Cerebellar nuclear complex (tissue), 1 donor: ENCODE results near the gene ACTL8.

Experiments used
- DNase-seq, 2 experiments: peaks; one replicate each; lab custom pipeline; 2025; lab: John Stamatoyannopoulos, UW

The ACTL8 gene

DNA sequence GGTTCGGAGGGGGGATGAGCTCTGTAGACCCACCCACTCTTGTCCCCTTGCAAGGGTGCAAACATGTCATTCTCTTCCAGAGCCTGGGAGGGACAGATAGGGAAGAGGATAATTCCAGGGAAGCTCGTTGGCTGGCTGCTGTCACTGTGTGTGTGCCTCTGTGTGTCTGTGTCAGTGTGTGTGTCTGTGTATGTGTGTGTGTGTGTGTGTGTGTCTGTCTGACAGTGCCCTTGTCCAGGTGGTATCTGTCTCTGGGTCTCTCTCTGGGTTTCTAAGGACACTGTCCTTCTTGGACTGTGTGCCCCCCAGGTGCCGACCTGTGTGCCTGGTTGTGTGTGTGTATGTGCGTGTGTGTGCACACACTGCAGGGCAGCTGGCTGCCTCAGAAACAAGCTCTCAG lies 90.5 kb downstream of the ACTL8 start:
- no peak for DNase-seq

DNA sequence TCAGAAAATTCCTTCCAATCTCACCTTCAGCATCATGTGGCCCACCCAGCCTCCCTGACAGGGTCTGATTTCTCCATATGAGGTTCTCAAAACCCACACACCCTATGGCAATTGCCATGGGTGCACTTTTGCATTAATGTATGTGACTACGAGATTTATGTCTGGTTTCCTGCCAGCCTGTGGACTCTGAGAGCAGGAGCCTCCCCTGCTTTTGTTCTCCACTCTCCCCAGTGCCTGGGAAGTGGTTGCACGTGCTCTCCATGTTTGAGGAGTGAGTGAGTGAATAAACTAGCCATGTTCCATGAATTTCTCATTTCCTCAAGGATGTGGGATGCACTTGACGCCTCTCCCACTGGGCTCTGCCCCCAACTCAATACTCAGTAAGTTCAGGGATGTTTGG lies 91.2 kb downstream of the ACTL8 start:
- no peak for DNase-seq

DNA sequence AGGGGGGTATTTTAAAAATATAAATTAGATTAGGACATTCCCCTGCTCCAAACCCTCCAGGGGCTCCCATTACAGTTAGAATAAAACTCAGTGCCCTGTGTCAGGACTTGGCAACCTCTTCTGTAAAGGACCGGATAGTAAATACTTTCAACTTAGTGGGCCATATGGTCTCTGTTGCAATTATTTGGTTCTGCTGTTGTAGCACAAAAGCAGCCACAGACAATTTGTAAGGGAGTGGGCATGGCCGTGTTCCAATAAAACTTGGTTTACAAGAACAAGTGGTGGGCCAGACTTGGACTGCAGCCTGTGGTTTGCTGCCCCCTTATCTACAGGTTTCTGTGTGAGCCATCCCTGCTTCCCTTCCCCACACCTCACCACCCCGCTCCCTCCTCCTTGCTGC lies 92.0 kb downstream of the ACTL8 start:
- no peak for DNase-seq

DNA sequence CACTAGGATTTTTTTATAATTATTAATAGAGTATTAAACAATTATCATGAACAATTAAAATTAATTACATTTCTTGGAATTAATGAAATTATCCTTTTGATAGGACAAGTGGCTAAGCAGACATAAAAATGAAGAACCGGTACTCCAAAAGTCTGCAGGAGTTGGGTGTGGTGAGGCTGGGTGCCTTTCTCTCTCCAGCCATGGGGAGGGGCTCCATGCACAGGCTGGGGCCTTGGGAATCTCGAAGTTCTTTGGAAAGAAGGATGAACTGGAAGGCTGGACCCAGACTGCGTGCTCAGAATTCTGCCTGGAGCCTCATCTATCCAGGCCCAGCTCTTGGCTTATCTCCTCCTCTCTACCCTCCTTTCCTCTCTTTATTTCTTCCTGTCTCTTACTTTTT lies 94.1 kb downstream of the ACTL8 start:
- no peak for DNase-seq

DNA sequence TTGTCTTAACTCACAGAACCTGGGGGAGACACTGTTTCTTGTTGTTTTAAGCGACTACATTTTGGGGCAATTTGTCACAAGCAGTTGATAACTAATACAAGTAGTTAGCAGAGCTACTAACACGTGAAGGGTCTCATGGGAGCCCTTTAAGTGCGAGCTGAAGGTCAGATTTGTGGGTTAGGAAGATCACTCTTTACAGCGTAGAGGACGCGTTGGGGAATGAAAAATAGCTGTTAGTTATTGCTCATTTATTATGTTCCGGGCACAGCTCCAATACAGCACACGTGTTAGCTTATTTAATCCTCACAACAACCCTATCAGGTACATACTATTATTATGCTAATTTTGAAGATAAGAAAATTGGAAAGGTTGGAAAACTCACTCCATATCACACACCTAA lies 95.9 kb downstream of the ACTL8 start:
- no peak for DNase-seq

DNA sequence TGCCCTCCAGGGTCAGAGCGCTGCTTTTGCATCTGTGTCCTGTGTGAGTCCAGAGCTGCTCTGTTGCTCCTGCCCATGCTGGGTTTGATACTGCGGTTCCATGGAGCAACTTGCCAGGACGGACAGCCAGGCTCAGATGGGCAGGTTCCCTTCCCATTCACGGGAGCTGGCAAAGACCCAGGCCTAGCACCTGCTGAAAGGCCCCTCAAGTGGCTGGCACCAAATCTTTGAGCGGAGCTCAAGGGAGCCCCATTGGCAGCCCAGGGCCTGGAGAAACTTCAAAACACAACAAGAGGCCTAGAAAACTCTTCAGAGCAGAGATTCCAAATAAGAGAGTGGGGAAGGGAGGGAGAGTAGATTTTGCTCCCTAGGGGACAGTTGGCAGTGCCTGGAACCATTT lies 97.2 kb downstream of the ACTL8 start:
- DNase-seq: peak in 1 of 2 experiments; percentile 26

DNA sequence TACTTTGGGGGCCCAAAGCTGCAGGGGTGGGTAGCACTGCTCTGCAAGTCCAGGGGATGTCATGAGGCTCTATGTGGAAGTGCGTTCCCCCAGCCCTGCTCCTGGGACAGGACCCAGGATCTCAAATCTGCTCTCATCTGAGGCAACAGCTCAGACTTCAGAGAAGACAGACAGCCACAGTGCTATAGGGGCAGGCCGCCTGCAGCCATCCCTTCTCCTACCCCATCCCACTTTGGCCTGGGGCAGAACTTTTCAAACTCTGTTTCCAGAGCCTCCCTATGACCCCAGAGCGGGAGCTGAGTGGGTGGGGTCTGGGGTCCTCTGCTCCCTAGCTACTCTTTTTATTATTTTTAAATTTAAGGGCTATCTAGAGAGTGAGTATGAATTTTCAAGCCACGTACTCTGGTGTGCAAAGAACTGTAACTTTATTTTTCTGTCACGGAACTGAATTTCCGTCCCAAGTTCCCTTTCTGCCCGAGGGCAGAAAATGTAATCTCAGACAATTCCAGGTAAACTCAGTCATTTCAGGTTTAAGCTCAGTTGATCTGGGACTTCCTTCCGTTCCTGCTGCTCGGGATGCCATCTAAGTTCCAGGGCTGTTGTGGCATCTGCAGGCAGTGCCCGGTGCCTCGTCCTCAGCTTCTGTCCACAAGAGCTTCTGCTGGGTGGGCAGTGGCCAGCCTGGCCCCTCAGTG lies 98.3 kb downstream of the ACTL8 start:
- no peak for DNase-seq

DNA sequence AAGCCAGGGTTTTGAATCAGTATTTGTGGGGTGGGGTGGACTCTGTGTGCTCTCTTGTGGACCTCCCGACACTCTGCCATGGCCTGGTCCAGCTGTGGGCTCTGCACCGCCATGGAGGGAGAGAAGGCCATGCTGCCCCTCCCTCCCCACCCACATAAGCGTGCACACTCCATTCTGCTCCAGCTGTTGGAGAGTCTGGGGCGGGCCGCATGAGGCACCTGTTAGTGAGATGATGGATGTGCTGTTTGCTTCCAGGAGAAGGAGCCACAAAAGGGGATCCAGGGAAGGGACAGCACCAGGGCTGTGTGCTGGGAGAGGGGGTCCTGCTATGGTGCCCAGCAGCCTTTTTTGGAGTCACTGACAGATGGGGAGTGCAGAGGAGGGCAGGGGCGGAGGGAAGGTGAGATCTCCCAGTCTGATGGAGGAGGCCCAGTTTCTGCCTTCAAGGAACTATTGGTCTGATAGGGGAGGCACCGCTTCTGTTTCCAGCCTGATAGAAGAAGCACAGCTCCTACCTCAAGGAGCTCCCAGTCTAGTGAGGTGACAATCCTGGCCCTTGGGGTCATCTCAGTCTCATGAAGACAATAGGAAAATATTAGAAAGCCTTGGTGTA lies 101.5 kb downstream of the ACTL8 start:
- no peak for DNase-seq

DNA sequence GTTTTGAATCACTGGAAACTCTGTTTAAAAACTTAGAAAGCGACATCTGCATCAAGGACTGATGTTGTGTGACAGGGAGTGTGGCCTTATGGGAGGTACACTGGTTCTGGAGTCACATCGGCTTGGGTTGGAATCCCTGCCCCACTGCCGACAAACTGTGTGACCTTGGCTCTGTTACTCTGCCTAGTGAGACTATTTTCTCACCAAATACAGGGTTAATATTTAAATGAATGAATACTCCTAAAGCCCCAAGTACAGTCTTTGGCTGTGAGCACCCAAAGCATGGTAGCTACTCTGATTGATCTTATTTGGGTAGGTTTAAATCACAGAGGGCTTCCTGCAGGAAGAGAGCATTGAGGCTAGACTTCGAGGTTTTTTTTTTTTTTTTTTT lies 102.0 kb downstream of the ACTL8 start:
- no peak for DNase-seq

DNA sequence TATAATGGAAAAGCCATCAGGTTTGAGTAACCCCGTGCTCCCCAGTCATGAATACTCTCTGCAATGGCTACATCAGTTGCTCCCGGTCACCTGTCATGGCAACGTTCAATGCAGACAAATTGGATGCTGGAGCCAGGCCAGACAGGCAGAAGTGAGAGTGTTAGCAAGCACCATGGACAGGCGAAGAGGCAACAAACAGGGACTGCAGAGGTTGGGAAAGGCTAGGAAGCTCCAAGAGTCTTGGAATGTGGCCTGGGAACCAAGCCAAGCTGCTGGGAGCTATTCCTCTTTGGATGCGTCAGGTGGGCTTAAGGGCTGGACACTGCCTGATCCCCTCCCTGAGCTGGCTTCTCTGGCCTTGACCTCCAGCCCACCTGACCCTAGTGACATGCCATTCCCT lies 102.9 kb downstream of the ACTL8 start:
- no peak for DNase-seq

DNA sequence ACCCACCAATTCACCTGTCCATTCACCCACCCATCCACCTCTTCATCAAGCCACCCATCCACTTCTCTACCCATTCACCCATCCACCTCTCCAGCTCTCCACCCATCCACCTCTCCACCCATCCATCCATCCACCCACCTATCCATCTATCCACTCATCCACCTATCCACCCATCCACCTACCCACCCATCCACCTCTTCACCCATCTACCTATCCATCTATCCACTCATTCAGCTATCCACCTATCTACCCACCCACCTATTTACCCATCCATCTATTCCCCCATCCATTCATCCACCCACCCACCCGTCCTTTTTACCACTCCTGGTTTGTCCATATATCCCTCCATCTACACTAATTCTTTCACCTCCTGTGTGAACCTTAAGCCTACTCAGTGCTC lies 105.7 kb downstream of the ACTL8 start:
- DNase-seq: no peak

DNA sequence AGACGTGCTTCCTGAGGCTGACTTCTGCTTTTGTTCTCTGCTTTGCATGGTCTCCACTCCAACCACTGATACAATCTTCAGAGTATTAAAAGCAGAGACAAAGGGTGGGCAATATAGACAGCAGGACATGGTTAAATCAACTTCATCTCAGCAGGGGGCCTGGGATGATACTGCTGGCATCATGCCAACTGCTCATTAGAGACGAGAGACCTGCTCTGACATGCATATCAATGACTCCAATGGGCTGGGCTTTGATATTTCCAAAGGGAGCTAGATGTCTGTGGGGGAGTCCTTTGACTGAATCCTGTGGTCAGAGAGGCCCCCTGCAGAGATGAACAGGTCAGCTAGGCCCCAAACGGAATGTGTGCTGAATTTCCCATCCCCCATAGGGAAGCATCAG lies 106.6 kb downstream of the ACTL8 start:
- DNase-seq: no peak

DNA sequence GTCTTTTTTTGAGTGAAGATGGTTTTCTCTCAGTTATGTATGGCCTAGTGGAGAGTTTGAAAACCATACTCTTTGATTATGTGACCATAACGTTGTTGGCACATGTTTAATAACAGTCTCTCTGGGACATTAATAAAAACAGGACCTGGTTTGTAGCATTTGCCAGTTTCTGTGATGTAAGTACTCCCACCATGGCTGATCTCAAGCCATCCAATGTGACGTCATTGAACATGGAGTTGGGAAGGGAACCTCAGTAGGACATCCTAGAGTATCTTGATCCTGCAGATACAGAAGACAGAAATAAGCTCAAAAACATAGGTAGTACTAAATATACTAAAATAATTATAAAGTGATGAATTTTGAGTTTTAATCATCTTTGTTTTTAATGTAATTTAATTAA lies 107.0 kb downstream of the ACTL8 start:
- no peak for DNase-seq

DNA sequence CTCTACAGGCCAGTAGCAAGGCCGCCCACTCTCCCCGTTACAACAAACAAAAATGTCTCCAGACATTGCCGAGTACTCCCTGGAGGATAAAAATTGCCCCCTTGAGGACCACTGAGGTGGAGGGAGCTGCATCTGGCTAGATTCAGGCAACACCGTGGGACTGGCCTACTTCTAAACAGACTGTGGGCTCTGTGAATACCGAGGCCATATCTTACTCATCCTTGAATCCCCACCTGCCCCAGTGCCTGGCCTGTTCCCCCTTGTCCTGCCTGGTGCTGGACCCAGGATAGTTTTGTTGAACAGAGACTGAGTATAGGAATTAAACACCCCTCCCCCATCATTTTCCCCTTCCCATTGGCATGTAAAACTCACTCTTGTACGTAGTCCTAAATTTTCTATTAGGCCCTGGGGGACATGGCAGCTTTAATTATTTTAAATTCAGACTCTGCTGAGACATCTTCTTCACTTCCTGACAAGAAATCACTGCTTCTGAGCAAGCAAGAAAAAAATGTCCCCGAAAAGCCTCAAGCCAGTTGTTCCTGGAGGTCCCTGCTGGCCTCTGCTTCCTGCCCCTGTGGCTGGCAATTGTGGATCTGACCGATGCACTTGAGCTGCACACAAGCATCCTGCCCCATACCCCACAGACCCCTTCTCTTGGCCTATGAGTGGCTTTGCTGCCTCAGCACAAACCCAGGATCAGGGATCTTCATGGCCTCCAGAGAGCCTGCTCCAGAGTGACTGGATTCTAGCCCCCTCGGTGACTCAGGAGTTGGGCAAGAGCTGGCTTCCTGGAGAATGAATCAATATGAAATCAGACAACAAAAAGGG lies 111.0 kb downstream of the ACTL8 start:
- DNase-seq: no peak

DNA sequence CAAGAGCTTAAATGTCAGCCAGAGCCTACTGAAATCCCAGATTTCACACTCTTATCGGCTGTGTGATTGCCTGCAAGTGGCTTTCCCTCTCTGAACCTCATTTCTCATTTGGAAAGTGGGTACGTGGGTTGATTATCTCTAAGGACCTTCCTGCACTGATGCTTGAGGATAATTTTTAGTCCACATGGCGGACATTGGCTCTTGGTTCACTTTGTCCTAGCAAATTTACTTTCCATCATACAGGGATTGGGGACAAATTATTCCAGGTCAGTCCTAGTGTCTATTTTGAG lies 111.6 kb downstream of the ACTL8 start:
- no peak for DNase-seq

DNA sequence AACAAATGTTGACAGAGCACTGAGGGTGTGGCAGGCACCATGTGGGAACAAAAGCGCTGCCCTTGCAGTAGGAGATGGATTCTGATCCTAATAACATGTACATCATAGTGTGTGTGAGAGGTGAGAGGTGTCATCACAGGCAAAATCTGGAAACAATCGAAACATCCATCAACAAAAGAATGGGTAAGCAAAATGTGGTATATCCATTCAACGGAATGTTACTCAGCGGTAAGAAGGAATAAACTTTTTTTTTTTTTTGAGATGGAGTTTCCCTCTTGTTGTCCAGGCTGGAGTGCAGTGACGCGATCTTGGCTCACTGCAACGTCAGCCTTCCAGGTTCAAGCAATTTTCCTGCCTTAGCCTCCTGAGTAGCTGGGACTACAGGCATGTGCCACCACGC lies 112.3 kb downstream of the ACTL8 start:
- no peak for DNase-seq

DNA sequence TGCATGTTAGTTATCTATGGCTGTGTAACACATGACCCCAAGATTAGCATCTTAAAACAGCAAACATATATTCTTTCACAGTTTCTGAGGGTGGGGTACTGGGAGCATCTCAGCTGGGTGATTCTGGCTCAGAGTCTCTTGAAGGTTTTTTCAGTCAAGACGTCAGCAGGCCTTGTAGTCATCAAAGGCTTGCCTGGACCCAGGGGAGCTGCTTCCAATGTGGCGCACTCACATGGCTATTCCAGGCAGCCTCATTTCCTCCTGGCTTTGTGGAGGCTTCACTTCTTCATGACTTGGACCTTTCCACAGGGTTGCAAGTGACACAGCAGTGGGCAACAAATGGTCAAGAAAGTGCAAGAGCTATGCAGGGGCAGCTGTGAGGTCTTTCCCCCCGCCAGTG lies 114.7 kb downstream of the ACTL8 start:
- DNase-seq: no peak

DNA sequence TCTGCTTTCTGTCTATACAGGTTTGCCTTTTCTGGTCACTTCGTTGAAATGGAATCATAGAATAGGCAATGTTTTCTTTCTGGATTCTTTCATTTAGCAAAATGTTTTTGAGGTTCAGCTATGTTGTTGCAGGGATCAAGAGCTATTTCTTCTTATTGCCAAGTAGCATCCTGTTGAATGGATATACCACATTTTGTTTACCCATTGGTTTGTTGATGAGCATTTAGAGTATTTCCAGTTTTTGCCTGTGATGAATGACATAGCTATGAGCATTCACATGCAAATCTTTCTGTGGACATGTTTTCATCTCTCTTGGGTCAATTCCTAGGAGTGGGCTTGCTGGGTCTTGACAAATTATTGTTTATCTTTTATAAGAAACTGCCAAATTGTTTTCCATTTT lies 115.5 kb downstream of the ACTL8 start:
- DNase-seq: no peak

DNA sequence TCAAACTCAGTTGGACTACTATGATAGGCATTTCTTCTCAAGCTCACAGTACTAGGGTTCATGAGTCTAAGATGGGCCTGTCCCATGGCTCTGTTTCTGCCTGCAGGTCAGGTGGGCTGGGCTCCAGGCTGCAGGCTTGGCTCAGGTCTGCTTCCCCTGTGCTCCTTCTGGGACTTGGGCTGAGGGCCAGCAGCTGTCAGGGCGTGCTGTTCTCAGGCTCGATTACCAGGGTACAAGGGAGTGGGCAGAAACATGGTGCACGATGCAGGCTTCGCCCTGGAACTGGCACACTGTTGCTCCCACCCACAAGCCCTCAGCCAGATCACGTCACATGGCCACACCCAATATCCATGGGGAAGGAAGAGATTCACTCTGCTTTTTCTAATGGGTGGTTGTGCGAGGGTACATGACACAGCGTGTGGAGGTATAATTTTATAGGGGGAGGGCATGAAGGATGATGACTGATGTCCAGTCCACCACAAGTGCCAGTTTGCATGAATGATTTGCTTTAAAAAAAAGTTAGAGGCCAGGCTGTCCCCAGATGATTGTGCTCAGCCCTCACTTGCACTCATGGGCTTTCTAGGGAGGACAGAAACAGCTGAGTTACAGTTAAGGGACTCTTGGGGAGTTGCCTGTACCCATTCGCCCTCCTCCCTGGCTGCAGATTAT lies 118.0 kb downstream of the ACTL8 start:
- no peak for DNase-seq

DNA sequence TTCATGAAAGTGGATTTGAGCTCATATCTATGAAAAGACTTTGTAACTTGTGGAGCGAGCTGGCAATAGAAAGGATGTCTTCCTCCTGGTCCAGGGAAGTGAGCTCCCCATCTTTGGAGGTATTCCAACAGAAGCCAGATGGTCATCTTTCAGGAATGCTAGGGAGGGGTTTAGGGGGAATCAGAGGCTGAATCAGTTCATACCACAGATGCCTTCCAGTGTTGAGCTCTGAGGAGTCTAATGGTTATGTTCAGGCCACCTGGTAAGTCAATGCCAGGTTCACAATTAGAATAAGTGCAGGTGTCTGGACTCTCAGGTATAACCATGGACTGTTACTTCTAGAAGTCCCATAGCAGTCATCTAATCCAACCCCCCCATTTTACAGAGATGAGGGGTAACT lies 119.1 kb downstream of the ACTL8 start:
- no peak for DNase-seq

DNA sequence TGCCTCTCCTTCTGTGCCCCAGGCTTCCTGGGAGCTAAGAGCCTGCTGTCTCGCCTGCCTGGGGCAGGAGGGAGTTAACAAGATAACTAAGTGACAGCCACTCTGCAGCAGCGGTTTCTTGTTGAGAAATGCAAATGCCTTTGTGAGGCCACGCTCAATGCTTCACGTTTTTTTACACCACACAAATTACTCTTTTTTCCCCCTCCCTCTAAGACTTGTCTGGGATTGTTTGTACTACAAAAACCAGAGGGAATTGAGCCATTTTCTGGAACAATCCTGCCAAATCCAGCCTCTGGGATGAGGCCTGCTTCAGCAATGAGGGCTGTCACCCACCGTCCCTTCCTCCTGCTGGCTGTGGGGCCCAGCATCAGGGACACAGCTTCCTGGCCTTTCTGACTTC lies 119.6 kb downstream of the ACTL8 start:
- DNase-seq: no peak

DNA sequence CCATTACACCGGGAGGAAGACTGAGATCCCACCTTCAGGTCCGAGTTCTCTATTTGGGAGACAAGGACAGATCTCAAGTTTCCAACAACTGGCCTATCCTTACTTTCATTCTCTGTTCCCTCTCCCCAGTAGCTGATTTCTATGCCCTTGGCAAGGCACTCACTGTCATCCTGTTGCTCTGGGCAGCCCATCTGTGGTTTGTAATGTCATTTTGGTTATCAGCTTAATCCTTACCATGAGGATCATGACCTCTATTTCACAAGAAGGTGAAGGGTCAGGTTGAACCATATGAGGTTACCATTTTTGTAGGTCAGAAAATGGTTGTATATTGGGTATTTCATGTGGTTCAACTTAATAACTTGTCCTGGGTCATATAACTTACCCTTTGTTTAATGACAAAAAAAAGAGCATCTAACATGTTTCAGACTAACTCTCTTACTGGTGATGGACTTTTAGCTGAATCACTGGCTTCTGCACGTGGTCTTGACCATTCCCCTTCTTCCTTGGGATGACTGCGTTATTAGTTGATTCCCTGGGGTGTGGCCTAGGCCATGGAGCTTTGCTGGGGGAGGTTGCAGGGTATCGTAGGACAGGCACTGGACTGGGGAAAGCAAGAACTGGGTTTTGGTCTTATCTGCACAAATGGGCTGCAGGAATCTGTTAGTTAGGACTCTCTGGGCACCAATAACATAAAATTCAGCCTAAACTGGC lies 120.2 kb downstream of the ACTL8 start:
- no peak for DNase-seq
